Keratinocyte (primary cell): Measurements from ENCODE around the gene GALR3. TPM values are rescaled to one million over a fixed set of nuclear protein-coding genes. Genes with fewer than 3 reads are reported as not detected.

Experiments used
- DNase-seq: peaks from one replicate; pipeline ENCODE4 v3.0.0-alpha.2; 2011; ENCODE audit warnings: low read depth, missing footprints, low spot score
- FAIRE-seq: peaks from 2 replicates; lab custom pipeline; 2011; peaks lifted over from hg19 to GRCh38; lab: Jason Lieb, UNC
- H2AFZ ChIP-seq: 2 replicates; pipeline ENCODE4 v1.6.0; 2012; ENCODE audit warnings: low read length, control low read depth, inconsistent platforms; ENCODE audit not compliant: control insufficient read depth
- H3K27ac ChIP-seq: 2 replicates; pipeline ENCODE4 v1.5.1; 2011; ENCODE audit warnings: low read length; ENCODE audit not compliant: control insufficient read depth, insufficient read depth
- H3K27me3 ChIP-seq: 3 replicates; pipeline ENCODE4 v1.6.0; 2011; ENCODE audit warnings: low read length; ENCODE audit not compliant: control insufficient read depth, insufficient read depth; ENCODE audit errors: extremely low read depth
- H3K36me3 ChIP-seq, 2 experiments: 2 replicates in 1 of 2; 3 replicates in 1 of 2; pipeline ENCODE4 v1.5.1; 2011; ENCODE audit warnings: low read length in 2 of 2, mild to moderate bottlenecking in 1 of 2; ENCODE audit not compliant: control insufficient read depth in 2 of 2, insufficient read depth in 2 of 2; ENCODE audit errors: extremely low read depth in 1 of 2
- H3K4me1 ChIP-seq: 3 replicates; pipeline ENCODE4 v1.5.1; 2011; ENCODE audit warnings: low read length; ENCODE audit not compliant: control insufficient read depth, insufficient read depth; ENCODE audit errors: extremely low read depth
- H3K4me2 ChIP-seq: 3 replicates; pipeline ENCODE4 v1.6.0; 2011; ENCODE audit warnings: low read depth, low read length; ENCODE audit not compliant: control insufficient read depth, insufficient read depth; ENCODE audit errors: extremely low read depth
- H3K4me3 ChIP-seq, 3 experiments: fragments of 200-600 bp in 1 of 3; sonication (generic) in 1 of 3; 2 replicates in 2 of 3; 3 replicates in 1 of 3; pipeline ENCODE4 v1.5.1; 2011 to 2016; ENCODE audit warnings: low read length in 3 of 3, mild to moderate bottlenecking in 3 of 3, control low read depth in 2 of 3, inconsistent platforms in 1 of 3, low read depth in 1 of 3, mixed read lengths in 1 of 3, mixed run types in 1 of 3, moderate library complexity in 1 of 3; ENCODE audit not compliant: control insufficient read depth in 2 of 3, insufficient read depth in 2 of 3; ENCODE audit errors: extremely low read depth in 1 of 3
- H3K79me2 ChIP-seq: 2 replicates; pipeline ENCODE4 v1.6.0; 2012; ENCODE audit warnings: low read length; ENCODE audit not compliant: control insufficient read depth, insufficient read depth
- H3K9ac ChIP-seq: 3 replicates; pipeline ENCODE4 v1.6.0; 2011; ENCODE audit warnings: low read length; ENCODE audit not compliant: control insufficient read depth, insufficient read depth; ENCODE audit errors: extremely low read depth
- H3K9me1 ChIP-seq: 3 replicates; pipeline ENCODE4 v1.6.0; 2011; ENCODE audit warnings: low read length; ENCODE audit not compliant: control insufficient read depth, insufficient read depth; ENCODE audit errors: extremely low read depth
- H3K9me3 ChIP-seq: 2 replicates; pipeline ENCODE4 v1.5.1; 2012; ENCODE audit warnings: low read depth, low read length; ENCODE audit not compliant: control insufficient read depth
- H4K20me1 ChIP-seq: 3 replicates; pipeline ENCODE4 v1.6.0; 2011; ENCODE audit warnings: low read length; ENCODE audit not compliant: control insufficient read depth, insufficient read depth; ENCODE audit errors: extremely low read depth
- EZH2 ChIP-seq: IDR thresholded peaks from one replicate; pipeline ENCODE4 v1.6.1; 2012; ENCODE audit warnings: inconsistent platforms, mild to moderate bottlenecking, low read length, moderate library complexity
- dilution Hi-C: fragments of 300-500 bp; cut with MboI; formaldehyde crosslinking; loops from one replicate; pipeline ENCODE4 v1.7.0; 2020; ENCODE audit warnings: low sequenced_read_pairs; ENCODE audit not compliant: extremely low pct_ligation_motif_present
- polyA plus RNA-seq, 5 experiments: library from polyadenylated mRNA; depleted of rRNA in 3 of 5; stranded (reverse) in 3 of 5; stranded (forward) in 1 of 5; unstranded in 1 of 5; fragments of >200 nt; gene quantifications; 1 replicate in 1 of 5; 2 replicates in 3 of 5; 3 replicates in 1 of 5; pipeline versions ENCODE4 v1.2.1 to v1.2.3, GENCODE V29; 2011 to 2012; ENCODE audit warnings: missing spikeins in 2 of 5, low read depth in 1 of 5, low replicate concordance in 1 of 5
- TF ChIP-seq, protein P1 (sequence below), 3 experiments: IDR thresholded peaks in 1 of 3; conservative IDR thresholded peaks in 1 of 3; optimal IDR thresholded peaks in 1 of 3; 2 replicates in 2 of 3; 3 replicates in 1 of 3; pipeline versions ENCODE3 to v1.5.1; 2011; ENCODE audit warnings: low read length in 3 of 3, mild to moderate bottlenecking in 3 of 3, moderate library complexity in 2 of 3, control low read depth in 1 of 3, inconsistent platforms in 1 of 3; ENCODE audit not compliant: insufficient read depth in 2 of 3; ENCODE audit errors: extremely low read depth in 1 of 3

GALR3 gene
- polyA plus RNA-seq, 1 donor (not counting 4 experiments of a cell fraction or from before 2014, with no cell fraction given): not detected

DNA sequence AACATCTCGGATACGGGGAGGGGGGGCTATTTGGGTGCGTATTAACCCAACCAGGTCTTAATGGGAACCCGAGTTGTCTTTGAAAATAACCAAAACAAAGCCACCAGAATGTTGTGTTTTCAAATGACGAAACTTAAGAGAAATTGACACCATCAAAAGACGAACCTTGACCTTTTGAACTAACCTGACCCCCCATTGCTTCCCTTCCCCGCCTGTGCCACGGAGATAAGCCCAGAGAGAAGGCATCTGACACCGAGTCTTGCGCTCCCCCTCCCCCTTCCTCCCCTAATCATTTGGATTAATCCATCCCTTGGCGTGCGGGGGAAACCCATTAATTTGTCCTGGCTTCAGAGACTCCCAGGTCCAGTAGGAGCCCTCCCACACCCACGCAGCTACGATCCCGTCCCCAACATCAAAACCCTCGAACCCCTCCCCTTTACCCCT, 20.0 kb upstream of the GALR3 start:
- H3K9me1 ChIP-seq: no peaks in the 10 kb centered on the region
- DNase-seq (no peak), FAIRE-seq (no peak)
- H3K9ac ChIP-seq: no peak overlapping the region
- no peak overlapping the region for H2AFZ ChIP-seq
- H3K4me1 ChIP-seq: peaks cover 11% of the 10 kb centered on the region
- H3K79me2 ChIP-seq: no peaks in the 10 kb centered on the region
- dilution Hi-C loops: no loop called here
- no peaks in the 10 kb centered on the region for H3K27me3 ChIP-seq
- peak overlapping the region in 1 of 3 experiments; percentile 83 for H3K4me3 ChIP-seq
- no peaks in the 10 kb centered on the region for H3K9me3 ChIP-seq
- no peaks in the 10 kb centered on the region for H3K36me3 ChIP-seq
- TF ChIP-seq, protein P1, sequence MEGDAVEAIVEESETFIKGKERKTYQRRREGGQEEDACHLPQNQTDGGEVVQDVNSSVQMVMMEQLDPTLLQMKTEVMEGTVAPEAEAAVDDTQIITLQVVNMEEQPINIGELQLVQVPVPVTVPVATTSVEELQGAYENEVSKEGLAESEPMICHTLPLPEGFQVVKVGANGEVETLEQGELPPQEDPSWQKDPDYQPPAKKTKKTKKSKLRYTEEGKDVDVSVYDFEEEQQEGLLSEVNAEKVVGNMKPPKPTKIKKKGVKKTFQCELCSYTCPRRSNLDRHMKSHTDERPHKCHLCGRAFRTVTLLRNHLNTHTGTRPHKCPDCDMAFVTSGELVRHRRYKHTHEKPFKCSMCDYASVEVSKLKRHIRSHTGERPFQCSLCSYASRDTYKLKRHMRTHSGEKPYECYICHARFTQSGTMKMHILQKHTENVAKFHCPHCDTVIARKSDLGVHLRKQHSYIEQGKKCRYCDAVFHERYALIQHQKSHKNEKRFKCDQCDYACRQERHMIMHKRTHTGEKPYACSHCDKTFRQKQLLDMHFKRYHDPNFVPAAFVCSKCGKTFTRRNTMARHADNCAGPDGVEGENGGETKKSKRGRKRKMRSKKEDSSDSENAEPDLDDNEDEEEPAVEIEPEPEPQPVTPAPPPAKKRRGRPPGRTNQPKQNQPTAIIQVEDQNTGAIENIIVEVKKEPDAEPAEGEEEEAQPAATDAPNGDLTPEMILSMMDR (optimal IDR thresholded peaks at IDR 0.05 in 1 of 3, IDR thresholded peaks at IDR 0.05 in 1 of 3, conservative IDR thresholded peaks at IDR 0.05 in 1 of 3; ENCODE audit: extremely low read depth in 1 of 3, insufficient read depth in 2 of 3, low read length in 3 of 3): no peak
- TF ChIP-seq EZH2: no peak
- H3K4me2 ChIP-seq: peak overlapping the region; percentile 92
- no peak overlapping the region for H3K27ac ChIP-seq
- H4K20me1 ChIP-seq: no peaks in the 10 kb centered on the region

DNA sequence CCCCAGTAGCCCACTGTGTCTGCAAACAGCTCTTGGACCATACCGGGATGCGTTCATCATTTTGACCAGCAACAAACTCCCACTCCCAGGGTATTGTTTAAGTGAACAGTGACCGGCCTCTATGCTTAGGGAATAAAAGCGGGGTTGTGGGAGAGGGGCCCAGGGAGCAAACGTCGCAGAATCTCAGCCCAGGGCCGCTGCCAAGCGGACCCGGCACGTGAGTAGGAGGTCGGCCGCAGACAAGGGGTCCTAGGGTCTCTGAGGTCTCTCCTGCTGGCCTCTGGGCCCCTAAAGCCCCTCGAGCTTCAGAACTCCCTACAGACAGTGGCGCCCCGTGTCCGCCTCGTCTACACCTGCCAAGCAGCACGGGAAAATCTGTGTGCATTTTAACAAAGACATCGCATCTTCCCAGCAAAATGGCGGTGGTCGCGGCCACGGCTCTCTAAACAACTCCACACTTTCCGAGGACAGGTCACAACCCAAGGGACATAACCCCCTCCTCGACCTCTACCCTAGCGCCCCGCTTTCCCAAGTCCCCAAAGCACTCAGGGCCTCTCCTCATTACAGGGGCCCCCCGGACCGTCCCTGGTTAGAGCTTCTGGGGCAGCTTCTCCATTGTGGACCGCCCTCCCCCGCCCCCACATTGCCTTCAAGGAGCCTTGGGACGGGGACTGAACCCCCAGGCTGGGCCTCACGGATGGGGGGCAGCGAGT, 19.4 kb upstream of the GALR3 start:
- Histone ChIP-seq H3K27ac (no peak overlapping the region), H4K20me1 (no peaks in the 10 kb centered on the region), H3K4me1 (peaks cover 12% of the 10 kb centered on the region), H3K9ac (peak overlapping the region; percentile 84), H3K4me3 (no peak overlapping the region), H3K27me3 (no peaks in the 10 kb centered on the region), H3K9me1 (no peaks in the 10 kb centered on the region), H2AFZ (no peak overlapping the region), H3K4me2 (peak overlapping the region; percentile 94), H3K9me3 (no peaks in the 10 kb centered on the region), H3K79me2 (no peaks in the 10 kb centered on the region), H3K36me3 (no peaks in the 10 kb centered on the region)
- dilution Hi-C loops: no loop called here
- FAIRE-seq (no peak), DNase-seq (no peak)
- TF ChIP-seq EZH2: no peak
